Measurements from ENCODE around the gene LBH.

- TF ChIP-seq CTCF (IDR thresholded peaks at IDR 0.05), result no peak
- TF ChIP-seq POLR2A (IDR thresholded peaks at IDR 0.05), result no peak
These were observed 34.0 kb downstream of the LBH start for GRCh38 chr2:30265052-30266015.

Data from lower leg skin (tissue), 3 donors.